H9 (cell line): ENCODE measurements around the gene CYB5R2. TPM values are rescaled to one million over a fixed set of nuclear protein-coding genes. Genes with fewer than 3 reads are reported as not detected.

Experiments
- DNase-seq: peaks from one replicate; pipeline ENCODE4 v3.0.0-alpha.2; 2017
- H2AFZ ChIP-seq: one replicate; pipeline ENCODE4 v1.6.1; 2013; ENCODE audit warnings: mild to moderate bottlenecking, low read length, control low read depth, moderate library complexity
- H2AK5ac ChIP-seq: 2 replicates; pipeline ENCODE4 v1.6.1; 2013; ENCODE audit warnings: low read length, control low read depth, mixed read lengths; ENCODE audit not compliant: insufficient read length
- H2BK120ac ChIP-seq: one replicate; pipeline ENCODE4 v1.6.1; 2013; ENCODE audit warnings: low read depth, mild to moderate bottlenecking, low read length, control low read depth, inconsistent platforms; ENCODE audit not compliant: poor library complexity, severe bottlenecking
- H2BK12ac ChIP-seq: 2 replicates; pipeline ENCODE4 v1.6.1; 2013; ENCODE audit warnings: low read length, control low read depth, mixed read lengths, low read depth; ENCODE audit not compliant: insufficient read length
- H2BK15ac ChIP-seq: 2 replicates; pipeline ENCODE4 v1.6.1; 2013; ENCODE audit warnings: low read depth, low read length, control low read depth
- H2BK20ac ChIP-seq: one replicate; pipeline ENCODE4 v1.6.1; 2013; ENCODE audit warnings: low read depth, mild to moderate bottlenecking, low read length, control low read depth, inconsistent platforms; ENCODE audit not compliant: poor library complexity, severe bottlenecking
- H2BK5ac ChIP-seq: 2 replicates; pipeline ENCODE4 v1.6.1; 2013; ENCODE audit warnings: low read length, control low read depth, mixed read lengths; ENCODE audit not compliant: insufficient read length
- H3K14ac ChIP-seq: 2 replicates; pipeline ENCODE4 v1.6.1; 2013; ENCODE audit warnings: low read length, control low read depth; ENCODE audit not compliant: insufficient read depth
- H3K18ac ChIP-seq: 2 replicates; pipeline ENCODE4 v1.6.1; 2013; ENCODE audit warnings: low read depth, mild to moderate bottlenecking, mixed read lengths, low read length, control low read depth; ENCODE audit not compliant: insufficient read length
- H3K23ac ChIP-seq: 2 replicates; pipeline ENCODE4 v1.6.1; 2013; ENCODE audit warnings: low read length, control low read depth, mixed read lengths, low read depth; ENCODE audit not compliant: insufficient read length
- H3K23me2 ChIP-seq: 2 replicates; pipeline ENCODE4 v1.6.1; 2013; ENCODE audit warnings: low read depth, mild to moderate bottlenecking, mixed read lengths, low read length, control low read depth; ENCODE audit not compliant: insufficient read length, poor library complexity, severe bottlenecking
- H3K27ac ChIP-seq: 2 replicates; pipeline ENCODE4 v1.5.1; 2013; ENCODE audit warnings: low read length, control low read depth, mixed read lengths, low read depth; ENCODE audit not compliant: insufficient read length
- H3K27me3 ChIP-seq: 2 replicates; pipeline ENCODE4 v1.6.1; 2013; ENCODE audit warnings: low read length, control low read depth, inconsistent platforms; ENCODE audit not compliant: insufficient read depth
- H3K4ac ChIP-seq: 2 replicates; pipeline ENCODE4 v1.6.1; 2013; ENCODE audit warnings: low read depth, mild to moderate bottlenecking, control low read depth, inconsistent platforms, low read length, moderate library complexity
- H3K4me1 ChIP-seq: 2 replicates; pipeline ENCODE4 v1.6.1; 2013; ENCODE audit warnings: low read length, control low read depth, inconsistent platforms; ENCODE audit not compliant: insufficient read depth
- H3K4me2 ChIP-seq: 2 replicates; pipeline ENCODE4 v1.6.1; 2013; ENCODE audit warnings: low read length, control low read depth, mixed read lengths; ENCODE audit not compliant: insufficient read length, insufficient read depth
- H3K56ac ChIP-seq: 2 replicates; pipeline ENCODE4 v1.6.1; 2013; ENCODE audit warnings: low read depth, mild to moderate bottlenecking, mixed read lengths, low read length, control low read depth; ENCODE audit not compliant: insufficient read length
- H3K79me1 ChIP-seq: 2 replicates; pipeline ENCODE4 v1.6.1; 2013; ENCODE audit warnings: low read depth, mild to moderate bottlenecking, moderate library complexity, low read length, control low read depth, inconsistent platforms; ENCODE audit not compliant: insufficient read depth, poor library complexity, severe bottlenecking
- H3K79me2 ChIP-seq: 2 replicates; pipeline ENCODE4 v1.6.1; 2013; ENCODE audit warnings: low read length, control low read depth, inconsistent platforms; ENCODE audit not compliant: insufficient read depth
- H3K9ac ChIP-seq: 2 replicates; pipeline ENCODE4 v1.6.1; 2013; ENCODE audit warnings: low read length, control low read depth, mixed read lengths; ENCODE audit not compliant: insufficient read length; ENCODE audit errors: extremely low read depth
- H3K9me3 ChIP-seq: one replicate; pipeline ENCODE4 v1.6.1; 2013; ENCODE audit warnings: low read depth, low read length, inconsistent platforms; ENCODE audit not compliant: control insufficient read depth
- H3T11ph ChIP-seq: one replicate; pipeline ENCODE4 v1.6.1; 2013; ENCODE audit warnings: mild to moderate bottlenecking, low read length, control low read depth, inconsistent platforms
- H4K20me1 ChIP-seq: one replicate; pipeline ENCODE4 v1.6.1; 2013; ENCODE audit not compliant: control insufficient read depth, insufficient read length, insufficient read depth
- H4K5ac ChIP-seq: 2 replicates; pipeline ENCODE4 v1.6.1; 2013; ENCODE audit warnings: low read depth, mild to moderate bottlenecking, mixed read lengths, low read length, control low read depth; ENCODE audit not compliant: insufficient read length
- H4K8ac ChIP-seq: replicated peaks from 2 replicates; pipeline ENCODE4 v1.6.1; 2013; ENCODE audit warnings: low read length, control low read depth, mixed read lengths, low read depth; ENCODE audit not compliant: insufficient read length
- H4K91ac ChIP-seq: 2 replicates; pipeline ENCODE4 v1.6.1; 2013; ENCODE audit warnings: low read depth, mild to moderate bottlenecking, moderate library complexity, mixed read lengths, low read length, control low read depth; ENCODE audit not compliant: insufficient read length
- H3K27ac Mint-ChIP-seq, 3 experiments: 2 replicates in 2 of 3; 3 replicates in 1 of 3; pipeline ENCODE4 v1.8.0; 2020 to 2021; ENCODE audit warnings: mixed read lengths in 3 of 3, mild to moderate bottlenecking in 1 of 3, moderate library complexity in 1 of 3
- H3K27me3 Mint-ChIP-seq: 2 replicates; pipeline ENCODE4 v1.8.0; 2021; ENCODE audit warnings: low read depth, mild to moderate bottlenecking, moderate library complexity, mixed read lengths
- H3K36me3 Mint-ChIP-seq, 3 experiments: 2 replicates in 2 of 3; 3 replicates in 1 of 3; pipeline ENCODE4 v1.8.0; 2020 to 2021; ENCODE audit warnings: low read depth in 3 of 3, mixed read lengths in 3 of 3; ENCODE audit not compliant: insufficient read depth in 1 of 3
- H3K4me1 Mint-ChIP-seq, 2 experiments: 2 replicates each; pipeline ENCODE4 v1.8.0; 2020; ENCODE audit warnings: mixed read lengths in 2 of 2
- H3K4me3 Mint-ChIP-seq, 2 experiments: 2 replicates in 1 of 2; 3 replicates in 1 of 2; pipeline ENCODE4 v1.8.0; 2020 to 2021; ENCODE audit warnings: mild to moderate bottlenecking in 2 of 2, mixed read lengths in 2 of 2, moderate library complexity in 1 of 2
- H3K9me3 Mint-ChIP-seq, 2 experiments: 2 replicates in 1 of 2; 3 replicates in 1 of 2; pipeline ENCODE4 v1.8.0; 2020; ENCODE audit warnings: mild to moderate bottlenecking in 2 of 2, mixed read lengths in 2 of 2, moderate library complexity in 1 of 2
- WGBS: extraction: QIAGEN DNeasy Blood & Tissue Kit; methylation state at CpG from one replicate; pipeline ENCODE4 v1.1.7; 2013; ENCODE audit warnings: missing lambda C conversion rate, low lambda C conversion rate, mixed read lengths; ENCODE audit not compliant: insufficient read length; ENCODE audit errors: extremely low coverage; 5-methylcytosine and 5-hydroxymethylcytosine counted together
- total RNA-seq: library from RNA; stranded (reverse); gene quantifications from 2 replicates; pipeline ENCODE4 v1.2.1, GENCODE V29; 2021
- TF ChIP-seq, protein P1 (sequence below): fragments of 200-600 bp; sonication (generic); conservative IDR thresholded peaks from 3 replicates; pipeline ENCODE4 v1.8.0; 2021; ENCODE audit warnings: antibody characterized with exemption, mild to moderate bottlenecking

Gene CYB5R2
- total RNA-seq, 1 experiment from 2014 or later = 44.5 TPM

- TF ChIP-seq, protein P1, sequence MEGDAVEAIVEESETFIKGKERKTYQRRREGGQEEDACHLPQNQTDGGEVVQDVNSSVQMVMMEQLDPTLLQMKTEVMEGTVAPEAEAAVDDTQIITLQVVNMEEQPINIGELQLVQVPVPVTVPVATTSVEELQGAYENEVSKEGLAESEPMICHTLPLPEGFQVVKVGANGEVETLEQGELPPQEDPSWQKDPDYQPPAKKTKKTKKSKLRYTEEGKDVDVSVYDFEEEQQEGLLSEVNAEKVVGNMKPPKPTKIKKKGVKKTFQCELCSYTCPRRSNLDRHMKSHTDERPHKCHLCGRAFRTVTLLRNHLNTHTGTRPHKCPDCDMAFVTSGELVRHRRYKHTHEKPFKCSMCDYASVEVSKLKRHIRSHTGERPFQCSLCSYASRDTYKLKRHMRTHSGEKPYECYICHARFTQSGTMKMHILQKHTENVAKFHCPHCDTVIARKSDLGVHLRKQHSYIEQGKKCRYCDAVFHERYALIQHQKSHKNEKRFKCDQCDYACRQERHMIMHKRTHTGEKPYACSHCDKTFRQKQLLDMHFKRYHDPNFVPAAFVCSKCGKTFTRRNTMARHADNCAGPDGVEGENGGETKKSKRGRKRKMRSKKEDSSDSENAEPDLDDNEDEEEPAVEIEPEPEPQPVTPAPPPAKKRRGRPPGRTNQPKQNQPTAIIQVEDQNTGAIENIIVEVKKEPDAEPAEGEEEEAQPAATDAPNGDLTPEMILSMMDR = no peak
- Histone ChIP-seq H3K23ac (no peak overlapping the region), H4K91ac (no peak overlapping the region), H3K14ac (no peak overlapping the region; the same call in 1 of the 2 replicates), H3K27ac (no peak overlapping the region), H4K8ac (no peak overlapping the region), H4K20me1 (peaks cover 2% of the 10 kb centered on the region), H2AK5ac (no peak overlapping the region), H3K23me2 (peaks cover 10% of the 10 kb centered on the region), H3K9ac (no peak overlapping the region), H2AFZ (no peak overlapping the region), H2BK20ac (no peak overlapping the region), H2BK5ac (no peak overlapping the region), H3K79me1 (no peaks in the 10 kb centered on the region), H3K18ac (no peak overlapping the region), H3K27me3 (no peaks in the 10 kb centered on the region), H3K56ac (no peak overlapping the region), H3K9me3 (no peaks in the 10 kb centered on the region), H3K4me2 (peak overlapping the region; percentile 53), H3K4me1 (peaks cover 5% of the 10 kb centered on the region; the same call in 1 of the 2 replicates), H2BK15ac (no peak overlapping the region), H3T11ph (no peak overlapping the region), H3K79me2 (no peaks in the 10 kb centered on the region), H2BK12ac (no peak overlapping the region), H3K4ac (no peak overlapping the region), H4K5ac (no peak overlapping the region), H2BK120ac (no peak overlapping the region)
- Mint-ChIP-seq H3K27me3 (peaks cover 6% of the 10 kb centered on the region), H3K9me3 (no peaks in the 10 kb centered on the region), H3K4me3 (peak overlapping the region; percentile 64 to 78), H3K4me1 (peaks cover 55 to 59% of the 10 kb centered on the region in 2 experiments), H3K36me3 (peaks cover 14 to 41% (median 32%) of the 10 kb centered on the region in 3 experiments), H3K27ac (no peak overlapping the region)
- no peak for DNase-seq
- no CpG with 5 or more reads among the region's 16 CpGs for WGBS
Measured at GRCh38 chr11:7672276-7672959, 882 bp downstream of the CYB5R2 start.
